Tibial artery (tissue), 4 donors: ENCODE measurements around the gene PLA2G10.

Experiments
- DNase-seq, 2 donors: peaks; one replicate each; pipeline ENCODE4 v3.0.0-alpha.2; 2019
- H3K27ac ChIP-seq, 2 donors: fragments of 200-600 bp; sonication (generic) in 1 of 2; 1 replicate in 1 of 2; 2 replicates in 1 of 2; pipeline ENCODE4 v1.5.1; 2018 to 2019; ENCODE audit warnings: mild to moderate bottlenecking in 1 of 2
- H3K27me3 ChIP-seq, 2 donors: fragments of 200-600 bp; sonication (generic) in 1 of 2; one replicate each; pipeline versions ENCODE4 v1.5.1 to v1.6.0; 2016 to 2019
- H3K36me3 ChIP-seq, 3 donors: fragments of 200-600 bp; sonication (generic) in 2 of 3; one replicate each; pipeline ENCODE4 v1.5.1; 2016 to 2019; ENCODE audit warnings: mild to moderate bottlenecking in 2 of 3
- H3K4me1 ChIP-seq, 4 donors: fragments of 200-600 bp; sonication (generic) in 2 of 4; 1 replicate in 3 of 4; 2 replicates in 1 of 4; pipeline ENCODE4 v1.5.1; 2016 to 2019
- H3K4me3 ChIP-seq, 2 donors: fragments of 200-600 bp; sonication (generic) in 1 of 2; 1 replicate in 1 of 2; 2 replicates in 1 of 2; pipeline ENCODE4 v1.5.1; 2018 to 2019; ENCODE audit warnings: mild to moderate bottlenecking in 2 of 2
- H3K9me3 ChIP-seq, 3 donors: fragments of 200-600 bp; sonication (generic) in 1 of 3; one replicate each; pipeline ENCODE4 v1.5.1; 2016 to 2019
- CTCF ChIP-seq, 2 experiments: fragments of 200-600 bp in 1 of 2; fragments of 450-650 bp in 1 of 2; IDR thresholded peaks; one replicate each; pipeline ENCODE4 v1.5.1; 2017 to 2019; ENCODE audit warnings: antibody characterized with exemption in 2 of 2, mild to moderate bottlenecking in 1 of 2, moderate library complexity in 1 of 2
- intact Hi-C: fragments of 100-400 bp; cut with DNase I; formaldehyde crosslinking; loops from one replicate; pipeline ENCODE4 v1.15.0; 2023; ENCODE audit warnings: low total_unique reads

Gene PLA2G10

DNA sequence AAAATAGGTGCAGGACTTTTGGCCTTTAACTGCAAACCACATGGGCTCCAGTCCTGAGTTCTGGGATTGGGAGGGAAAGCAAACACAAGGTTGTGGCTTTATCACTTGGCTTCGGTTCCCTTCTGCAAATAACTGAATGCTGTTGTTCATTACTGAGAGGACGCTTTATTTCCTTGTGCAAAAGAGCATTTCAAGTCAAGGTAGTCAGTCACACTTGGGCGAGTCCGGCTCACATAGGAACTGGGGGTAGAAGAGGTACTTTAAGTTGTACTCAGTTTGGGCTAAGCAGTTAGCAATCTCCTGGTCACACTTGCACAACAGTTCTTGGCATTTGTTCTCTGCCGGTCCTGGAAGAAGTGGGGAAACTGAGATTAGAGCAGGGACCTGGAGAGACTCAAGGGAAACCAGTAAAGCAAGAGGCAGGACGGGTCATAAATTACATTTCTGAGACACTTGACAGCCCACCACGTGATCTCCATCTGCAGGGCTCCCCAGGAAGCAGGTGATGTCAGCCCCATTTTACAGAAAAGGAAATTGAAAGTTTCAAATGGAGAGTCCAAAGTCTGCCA, 21.6 kb downstream of the PLA2G10 start:
- Histone ChIP-seq H3K36me3 (peaks cover 14 to 25% (median 15%) of the 10 kb centered on the region in 3 donors), H3K4me3 (no peak overlapping the region), H3K9me3 (no peaks in the 10 kb centered on the region), H3K4me1 (no peaks in the 10 kb centered on the region), H3K27me3 (no peaks in the 10 kb centered on the region), H3K27ac (no peak overlapping the region)
- TF ChIP-seq CTCF (IDR thresholded peaks at IDR 0.05) = no peak
- intact Hi-C loops = no loop called here
- DNase-seq = no peak

GRCh38 chr16:14669776-14670175, 24.3 kb downstream of the PLA2G10 start:
- H3K4me3 ChIP-seq = no peak overlapping the region
- H3K27ac ChIP-seq = no peak overlapping the region
- H3K27me3 ChIP-seq = no peaks in the 10 kb centered on the region
- intact Hi-C loops = no loop called here
- no peaks in the 10 kb centered on the region for H3K4me1 ChIP-seq
- peaks cover 40 to 52% (median 40%) of the 10 kb centered on the region in 3 donors for H3K36me3 ChIP-seq
- DNase-seq = no peak
- no peak for TF ChIP-seq CTCF (IDR thresholded peaks at IDR 0.05)
- H3K9me3 ChIP-seq = no peaks in the 10 kb centered on the region

DNA sequence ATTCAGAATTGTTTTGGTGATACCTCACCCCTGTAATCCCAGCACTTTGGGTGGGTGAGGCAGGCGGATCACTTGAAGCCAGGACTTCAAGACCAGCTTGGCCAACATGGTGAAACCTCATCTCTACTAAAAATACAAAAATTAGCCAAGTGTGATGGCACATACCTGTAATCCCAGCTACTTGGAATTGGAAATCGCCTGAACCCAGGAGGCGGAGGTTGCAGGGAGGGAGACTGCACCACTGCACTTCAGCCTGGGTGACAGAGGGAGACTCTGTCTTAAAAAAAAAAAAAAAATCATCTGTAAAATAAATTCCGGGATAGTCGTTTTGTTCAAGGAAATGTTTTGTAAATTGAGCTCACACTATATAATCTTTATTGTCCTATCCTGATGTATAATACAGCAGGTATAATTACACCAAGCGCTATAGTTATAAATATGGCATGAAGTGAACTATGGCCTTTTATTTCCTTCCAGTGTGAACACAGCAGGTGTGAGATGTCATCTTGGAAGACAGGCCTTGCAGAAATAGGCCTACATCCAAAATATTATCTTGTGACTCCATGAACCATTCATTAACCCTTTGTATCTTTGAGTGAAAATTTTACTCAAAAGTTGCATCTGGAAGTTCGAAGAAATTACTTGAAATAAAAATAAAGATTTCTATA, 25.4 kb downstream of the PLA2G10 start:
- no peaks in the 10 kb centered on the region for H3K9me3 ChIP-seq
- peaks cover 50 to 63% (median 50%) of the 10 kb centered on the region in 3 donors for H3K36me3 ChIP-seq
- no peak overlapping the region for H3K4me3 ChIP-seq
- no peaks in the 10 kb centered on the region for H3K4me1 ChIP-seq
- no peak for TF ChIP-seq CTCF (IDR thresholded peaks at IDR 0.05)
- no peak overlapping the region for H3K27ac ChIP-seq
- no peaks in the 10 kb centered on the region for H3K27me3 ChIP-seq
- no peak for DNase-seq
- intact Hi-C loops = no loop called here

- DNase-seq = no peak
- Histone ChIP-seq H3K4me3 (no peak overlapping the region), H3K4me1 (no peaks in the 10 kb centered on the region), H3K27me3 (no peaks in the 10 kb centered on the region), H3K36me3 (peaks cover 60 to 74% (median 61%) of the 10 kb centered on the region in 3 donors), H3K27ac (no peak overlapping the region), H3K9me3 (no peaks in the 10 kb centered on the region)
- intact Hi-C loops = no loop called here
- TF ChIP-seq CTCF (IDR thresholded peaks at IDR 0.05) = no peak
Observed at GRCh38 chr16:14667347-14668266, 26.5 kb downstream of the PLA2G10 start.

DNA sequence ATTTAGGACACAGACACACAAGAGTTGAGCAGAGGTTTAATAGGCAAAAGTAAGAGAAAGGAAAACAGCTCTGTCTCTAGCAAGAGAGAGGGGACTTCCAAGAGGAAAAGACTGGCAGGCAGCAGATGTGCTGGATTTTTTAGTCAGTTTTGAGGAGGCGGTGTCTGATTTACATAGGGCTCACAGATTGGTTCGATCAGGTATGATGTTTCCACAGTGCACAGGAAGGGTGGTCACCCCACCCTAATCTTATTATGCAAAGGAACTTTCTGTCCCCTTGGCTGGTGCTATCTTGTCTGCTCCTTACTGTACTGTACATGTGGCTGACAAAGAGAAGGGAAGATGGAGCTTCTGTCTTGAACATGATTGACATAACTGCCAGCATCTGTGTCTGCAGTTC, 36.0 kb downstream of the PLA2G10 start:
- H3K36me3 ChIP-seq = peaks cover 77 to 93% (median 77%) of the 10 kb centered on the region in 3 donors
- no peaks in the 10 kb centered on the region for H3K27me3 ChIP-seq
- no peak overlapping the region for H3K4me3 ChIP-seq
- H3K4me1 ChIP-seq = no peaks in the 10 kb centered on the region
- no peaks in the 10 kb centered on the region for H3K9me3 ChIP-seq
- DNase-seq = no peak
- intact Hi-C loops = no loop called here
- no peak overlapping the region for H3K27ac ChIP-seq
- TF ChIP-seq CTCF (IDR thresholded peaks at IDR 0.05) = no peak
